Trophoblast cell (in vitro differentiated cells and primary cell): ENCODE measurements around the gene DNAJC4. TPM values are rescaled to one million over a fixed set of nuclear protein-coding genes. Genes with fewer than 3 reads are reported as not detected.
A peak's percentile ranks its signal among the peaks of the same experiment; 100 is the strongest.

Experiments
- DNase-seq, 2 donors: peaks; one replicate each; pipeline ENCODE4 v3.0.0-alpha.2; 2016
- H2AFZ ChIP-seq: 2 replicates; pipeline ENCODE4 v1.6.1; 2013; ENCODE audit warnings: low read length, moderate library complexity, mild to moderate bottlenecking; ENCODE audit not compliant: insufficient read depth, poor library complexity
- H2AK5ac ChIP-seq: 2 replicates; pipeline ENCODE4 v1.6.1; 2013; ENCODE audit warnings: mild to moderate bottlenecking, low read length
- H2BK120ac ChIP-seq: 2 replicates; pipeline ENCODE4 v1.6.1; 2013; ENCODE audit warnings: low read length, mild to moderate bottlenecking, moderate library complexity; ENCODE audit not compliant: insufficient read depth, poor library complexity
- H2BK12ac ChIP-seq: 2 replicates; pipeline ENCODE4 v1.6.1; 2013; ENCODE audit warnings: mild to moderate bottlenecking, low read length, moderate library complexity
- H2BK5ac ChIP-seq: 2 replicates; pipeline ENCODE4 v1.6.1; 2013; ENCODE audit warnings: low read length, low read depth, moderate library complexity, mild to moderate bottlenecking; ENCODE audit not compliant: poor library complexity
- H3K14ac ChIP-seq: 2 replicates; pipeline ENCODE4 v1.6.1; 2013; ENCODE audit warnings: mild to moderate bottlenecking, low read length
- H3K18ac ChIP-seq: 2 replicates; pipeline ENCODE4 v1.6.1; 2013; ENCODE audit warnings: mild to moderate bottlenecking, low read length
- H3K23ac ChIP-seq: 2 replicates; pipeline ENCODE4 v1.6.1; 2013; ENCODE audit warnings: low read length
- H3K27ac ChIP-seq: 2 replicates; pipeline ENCODE4 v1.5.1; 2013; ENCODE audit warnings: low read depth, mild to moderate bottlenecking, inconsistent platforms, low read length, moderate library complexity
- H3K27me3 ChIP-seq: 2 replicates; pipeline ENCODE4 v1.6.1; 2013; ENCODE audit warnings: inconsistent platforms, mild to moderate bottlenecking, low read length, moderate library complexity; ENCODE audit not compliant: insufficient read depth
- H3K36me3 ChIP-seq, 2 experiments: 1 replicate in 1 of 2; 2 replicates in 1 of 2; pipeline ENCODE4 v1.6.1; 2013; ENCODE audit warnings: low read length in 2 of 2, mild to moderate bottlenecking in 2 of 2, moderate library complexity in 1 of 2; ENCODE audit not compliant: insufficient read depth in 2 of 2, control insufficient read depth in 1 of 2
- H3K4ac ChIP-seq: 2 replicates; pipeline ENCODE4 v1.6.1; 2013; ENCODE audit warnings: low read depth, mild to moderate bottlenecking, low read length, moderate library complexity
- H3K4me1 ChIP-seq, 2 experiments: 1 replicate in 1 of 2; 2 replicates in 1 of 2; pipeline ENCODE4 v1.6.1; 2013; ENCODE audit warnings: low read length in 2 of 2, mild to moderate bottlenecking in 2 of 2, moderate library complexity in 1 of 2; ENCODE audit not compliant: insufficient read depth in 2 of 2, control insufficient read depth in 1 of 2
- H3K4me2 ChIP-seq: 2 replicates; pipeline ENCODE4 v1.6.1; 2013; ENCODE audit warnings: inconsistent platforms, mild to moderate bottlenecking, low read length, moderate library complexity
- H3K4me3 ChIP-seq: 2 replicates; pipeline ENCODE4 v1.5.1; 2013; ENCODE audit warnings: mild to moderate bottlenecking, low read depth, low read length, inconsistent platforms
- H3K79me1 ChIP-seq: one replicate; pipeline ENCODE4 v1.6.1; 2013; ENCODE audit warnings: low read length
- H3K79me2 ChIP-seq: 2 replicates; pipeline ENCODE4 v1.6.1; 2013; ENCODE audit warnings: low read length, mild to moderate bottlenecking; ENCODE audit not compliant: control insufficient read depth, insufficient read depth, poor library complexity
- H3K9ac ChIP-seq: 2 replicates; pipeline ENCODE4 v1.6.1; 2013; ENCODE audit warnings: mild to moderate bottlenecking, low read length
- H3K9me3 ChIP-seq: 2 replicates; pipeline ENCODE4 v1.6.1; 2013; ENCODE audit warnings: low read depth, mild to moderate bottlenecking, control low read depth, inconsistent platforms, low read length; ENCODE audit not compliant: insufficient read depth
- H4K12ac ChIP-seq: 2 replicates; pipeline ENCODE4 v1.6.1; 2013; ENCODE audit warnings: low read depth, mild to moderate bottlenecking, low read length, moderate library complexity
- H4K8ac ChIP-seq: 2 replicates; pipeline ENCODE4 v1.6.1; 2013; ENCODE audit warnings: low read depth, mild to moderate bottlenecking, low read length, moderate library complexity
- H4K91ac ChIP-seq: one replicate; pipeline ENCODE4 v1.6.1; 2013; ENCODE audit warnings: low read depth, mild to moderate bottlenecking, low read length, moderate library complexity
- WGBS: extraction: QIAGEN DNeasy Blood & Tissue Kit; methylation state at CpG from one replicate; pipeline ENCODE4 v1.1.7; 2013; ENCODE audit warnings: missing lambda C conversion rate; ENCODE audit not compliant: insufficient read length, insufficient coverage; ENCODE audit errors: extremely low coverage; 5-methylcytosine and 5-hydroxymethylcytosine counted together
- polyA plus RNA-seq: library from polyadenylated mRNA; stranded (reverse); fragments of 200-250 nt; gene quantifications from 2 replicates; pipeline ENCODE4 v1.2.3, GENCODE V29; 2013

DNAJC4 gene, protein sequence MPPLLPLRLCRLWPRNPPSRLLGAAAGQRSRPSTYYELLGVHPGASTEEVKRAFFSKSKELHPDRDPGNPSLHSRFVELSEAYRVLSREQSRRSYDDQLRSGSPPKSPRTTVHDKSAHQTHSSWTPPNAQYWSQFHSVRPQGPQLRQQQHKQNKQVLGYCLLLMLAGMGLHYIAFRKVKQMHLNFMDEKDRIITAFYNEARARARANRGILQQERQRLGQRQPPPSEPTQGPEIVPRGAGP
- 32.7 and 35.1 TPM in 2 replicates for polyA plus RNA-seq

DNA sequence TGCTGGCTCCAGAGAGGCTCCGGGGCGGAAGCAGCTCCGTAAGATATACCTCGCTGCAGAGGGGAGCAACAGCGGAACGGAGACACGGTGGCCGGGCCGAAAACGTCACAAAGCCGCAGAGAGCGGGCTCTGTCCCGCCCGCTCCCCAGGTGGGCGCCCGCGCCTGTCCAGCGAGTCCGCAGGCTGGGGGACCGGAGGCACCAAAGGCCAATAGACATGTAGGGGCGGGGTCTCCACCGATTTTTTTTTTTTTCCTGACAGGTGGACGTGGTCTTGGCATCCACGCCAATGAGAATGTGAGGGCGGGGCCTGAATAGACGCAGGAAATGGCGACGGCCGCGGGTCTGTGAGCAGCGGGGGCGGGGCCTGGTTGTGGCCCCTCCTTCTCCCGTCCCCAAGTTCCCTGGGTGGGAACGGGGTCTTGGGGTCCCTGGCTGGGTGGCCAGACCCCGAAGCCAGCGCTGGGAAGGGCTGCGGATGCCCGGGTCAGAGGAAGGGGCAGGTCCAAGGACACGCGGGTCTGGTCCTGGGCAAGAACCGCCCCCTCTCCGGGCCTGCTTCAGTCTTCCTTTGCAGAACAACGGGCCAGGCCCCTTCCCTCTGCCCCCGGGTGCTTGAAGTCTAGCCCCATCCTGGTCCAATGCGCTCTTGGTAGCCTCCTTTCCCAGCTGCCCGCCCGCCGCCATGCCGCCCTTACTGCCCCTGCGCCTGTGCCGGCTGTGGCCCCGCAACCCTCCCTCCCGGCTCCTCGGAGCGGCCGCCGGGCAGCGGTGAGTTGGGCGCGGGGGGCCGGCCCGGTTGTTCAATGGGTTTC is at the start of gene DNAJC4:
TSS of gene DNAJC4 (plus strand) at position 378 of the 814 bp plus-strand sequence. CDS start at position 685, 307 bp downstream.
- peaks cover 23% of the 10 kb centered on the region for H3K79me1 ChIP-seq
- H4K91ac ChIP-seq, result peak within 1 kb of the TSS; percentile 72
- no peak within 1 kb of the TSS for H2BK12ac ChIP-seq
- H2BK120ac ChIP-seq, result peak within 1 kb of the TSS; percentile 74
- H3K4ac ChIP-seq, result peak within 1 kb of the TSS; percentile 28
- peak within 1 kb of the TSS; percentile 65 for H2AFZ ChIP-seq
- peak; percentile 90 to 93 for DNase-seq
- peak within 1 kb of the TSS; percentile 94 for H3K4me2 ChIP-seq
- no peaks in the 10 kb centered on the region for H3K27me3 ChIP-seq
- peak within 1 kb of the TSS; percentile 88 for H3K4me3 ChIP-seq
- H3K18ac ChIP-seq, result peak within 1 kb of the TSS; percentile 50
- whole genome bisulfite sequencing, result no CpG with 5 or more reads among the region's 62 CpGs
- H3K4me1 ChIP-seq, result peaks cover 15 to 16% of the 10 kb centered on the region in 2 experiments
- H3K9ac ChIP-seq, result peak within 1 kb of the TSS; percentile 87
- H2BK5ac ChIP-seq, result peak within 1 kb of the TSS; percentile 65
- peaks cover 0 to 2% of the 10 kb centered on the region in 2 experiments for H3K36me3 ChIP-seq
- H3K23ac ChIP-seq, result no peak within 1 kb of the TSS
- peak within 1 kb of the TSS; percentile 68 for H3K27ac ChIP-seq
- no peaks in the 10 kb centered on the region for H3K9me3 ChIP-seq
- peaks cover 20% of the 10 kb centered on the region for H3K79me2 ChIP-seq
- peak within 1 kb of the TSS; percentile 89 for H4K12ac ChIP-seq
- peak within 1 kb of the TSS; percentile 87 for H3K14ac ChIP-seq
- H2AK5ac ChIP-seq, result peak within 1 kb of the TSS; percentile 55
- peak within 1 kb of the TSS; percentile 91 for H4K8ac ChIP-seq

DNA sequence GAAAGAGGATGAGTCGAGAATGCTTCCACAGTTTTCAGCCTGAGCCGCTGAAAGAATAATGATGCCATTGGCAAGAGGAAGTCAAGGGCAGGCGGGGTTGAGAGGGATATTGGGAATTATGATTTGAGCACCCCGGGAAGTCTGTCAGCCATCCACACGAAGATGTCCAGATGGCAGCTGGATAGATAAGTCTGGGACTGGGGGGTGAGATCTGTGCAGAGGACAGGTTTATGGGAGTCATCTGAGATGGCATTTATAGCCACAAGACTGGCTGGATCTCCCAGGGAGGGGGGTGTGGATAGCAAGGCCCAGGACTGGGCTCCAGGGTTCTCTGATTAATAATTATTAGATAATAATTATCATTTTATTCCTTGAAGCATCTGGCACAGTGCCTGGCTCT is 49.5 kb upstream of the DNAJC4 start:
- Histone ChIP-seq H3K79me1 (peaks cover 9% of the 10 kb centered on the region), H3K36me3 (no peaks in the 10 kb centered on the region), H2BK120ac (no peak overlapping the region), H3K4me2 (no peak overlapping the region), H2AFZ (no peak overlapping the region), H4K8ac (no peak overlapping the region), H2BK5ac (no peak overlapping the region), H3K9ac (no peak overlapping the region), H4K91ac (no peak overlapping the region), H3K4me3 (no peak overlapping the region), H3K4me1 (peaks cover 0 to 2% of the 10 kb centered on the region in 2 experiments), H3K23ac (no peak overlapping the region), H3K27me3 (no peaks in the 10 kb centered on the region), H4K12ac (no peak overlapping the region), H3K18ac (no peak overlapping the region), H3K4ac (no peak overlapping the region), H3K14ac (no peak overlapping the region), H2BK12ac (no peak overlapping the region), H3K27ac (no peak overlapping the region), H3K9me3 (peaks cover 4% of the 10 kb centered on the region), H3K79me2 (peaks cover 6% of the 10 kb centered on the region), H2AK5ac (no peak overlapping the region)
- no peak for DNase-seq
- WGBS, result no CpG with 5 or more reads among the region's 5 CpGs

DNA sequence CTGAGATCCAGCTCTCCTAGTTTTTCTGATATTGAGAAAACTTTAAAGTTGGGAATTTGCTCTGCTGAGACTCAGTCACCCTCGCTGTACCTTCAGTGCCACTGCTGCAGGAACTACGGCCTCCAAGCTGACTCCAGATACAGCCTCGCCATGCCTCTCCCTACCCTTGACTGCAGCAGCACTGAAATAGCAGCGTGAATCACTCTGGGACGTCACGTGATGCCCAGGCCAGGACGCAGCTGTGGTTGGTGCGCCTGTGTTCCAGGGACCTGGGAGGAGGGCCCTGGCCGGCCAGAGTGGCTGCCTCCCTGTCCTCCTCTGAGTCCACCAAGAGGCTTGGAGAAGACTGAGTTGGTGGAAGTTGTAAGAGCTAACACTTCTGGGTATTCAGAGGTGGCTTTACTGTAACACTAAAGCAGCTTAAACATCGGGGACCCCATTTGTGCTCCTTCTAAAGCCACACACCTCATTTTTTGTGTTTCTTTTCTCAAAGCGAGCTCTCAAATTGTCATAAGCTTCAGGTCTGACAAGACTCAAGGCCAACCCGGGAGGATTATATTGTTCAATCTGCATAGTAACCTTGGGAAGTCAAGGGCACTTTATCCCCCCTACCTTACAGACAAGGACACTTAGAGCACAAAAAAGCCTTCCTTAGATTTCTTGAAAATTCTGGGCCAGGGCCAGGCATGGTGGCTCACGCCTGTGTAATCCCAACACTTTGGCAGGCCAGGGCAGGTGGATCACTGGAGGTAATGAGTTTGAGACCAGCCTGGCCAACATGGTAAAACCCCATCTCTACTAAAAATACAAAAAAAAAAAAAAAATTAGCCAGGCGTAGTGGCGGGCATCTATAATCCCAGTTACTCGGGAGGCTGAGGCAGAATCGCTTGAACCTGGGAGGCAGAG is 48.6 kb upstream of the DNAJC4 start:
- peak overlapping the region; percentile 17 for H3K4me2 ChIP-seq
- no peak overlapping the region for H3K4ac ChIP-seq
- peak; percentile 83 to 88 for DNase-seq
- H3K14ac ChIP-seq, result no peak overlapping the region
- peaks cover 9% of the 10 kb centered on the region for H3K79me2 ChIP-seq
- H2AFZ ChIP-seq, result no peak overlapping the region
- no peak overlapping the region for H3K23ac ChIP-seq
- H2BK5ac ChIP-seq, result no peak overlapping the region
- no peak overlapping the region for H2BK120ac ChIP-seq
- no CpG with 5 or more reads among the region's 17 CpGs for WGBS
- H2AK5ac ChIP-seq, result no peak overlapping the region
- H3K27ac ChIP-seq, result no peak overlapping the region
- H3K18ac ChIP-seq, result no peak overlapping the region
- H4K12ac ChIP-seq, result no peak overlapping the region
- peaks cover 0 to 2% of the 10 kb centered on the region in 2 experiments for H3K4me1 ChIP-seq
- no peaks in the 10 kb centered on the region for H3K27me3 ChIP-seq
- peaks cover 3% of the 10 kb centered on the region for H3K9me3 ChIP-seq
- H3K4me3 ChIP-seq, result no peak overlapping the region
- no peak overlapping the region for H2BK12ac ChIP-seq
- H3K36me3 ChIP-seq, result no peaks in the 10 kb centered on the region
- no peak overlapping the region for H4K91ac ChIP-seq
- H3K79me1 ChIP-seq, result peaks cover 10% of the 10 kb centered on the region
- peak overlapping the region; percentile 68 for H4K8ac ChIP-seq
- H3K9ac ChIP-seq, result no peak overlapping the region

DNA sequence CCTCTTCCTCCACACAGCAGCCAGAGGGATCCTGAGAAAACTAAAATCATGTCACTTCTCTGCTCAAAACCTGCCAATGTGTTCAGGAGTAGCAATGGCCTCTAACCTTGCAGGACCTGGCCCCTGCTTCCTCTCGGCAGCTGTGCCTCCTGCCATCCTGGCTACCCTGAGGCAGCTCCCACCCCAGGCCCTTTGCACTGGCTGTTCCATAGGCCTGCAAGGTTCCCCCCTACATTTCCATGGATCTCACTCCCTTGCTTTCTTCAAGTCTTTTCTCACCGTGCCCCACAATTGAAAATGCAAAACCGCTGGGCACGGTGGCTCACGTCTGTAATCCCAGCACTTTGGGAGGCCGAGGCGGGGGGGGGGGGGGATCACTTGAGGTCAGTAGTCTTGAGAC is 46.5 kb upstream of the DNAJC4 start:
- peaks cover 10% of the 10 kb centered on the region for H3K79me1 ChIP-seq
- peaks cover 16% of the 10 kb centered on the region for H3K79me2 ChIP-seq
- no peak overlapping the region for H4K91ac ChIP-seq
- no peak overlapping the region for H4K8ac ChIP-seq
- DNase-seq, result no peak
- H3K23ac ChIP-seq, result no peak overlapping the region
- H3K36me3 ChIP-seq, result peaks cover 0 to 4% of the 10 kb centered on the region in 2 experiments
- no peak overlapping the region for H4K12ac ChIP-seq
- peaks cover 0 to 5% of the 10 kb centered on the region in 2 experiments for H3K4me1 ChIP-seq
- H3K9me3 ChIP-seq, result peaks cover 2% of the 10 kb centered on the region
- no peak overlapping the region for H3K4me2 ChIP-seq
- H2BK12ac ChIP-seq, result no peak overlapping the region
- no peak overlapping the region for H2AFZ ChIP-seq
- H3K4ac ChIP-seq, result no peak overlapping the region
- no peak overlapping the region for H2BK120ac ChIP-seq
- H3K27me3 ChIP-seq, result no peaks in the 10 kb centered on the region
- no peak overlapping the region for H3K4me3 ChIP-seq
- H3K14ac ChIP-seq, result no peak overlapping the region
- H2BK5ac ChIP-seq, result no peak overlapping the region
- no peak overlapping the region for H2AK5ac ChIP-seq
- no peak overlapping the region for H3K27ac ChIP-seq
- peak overlapping the region; percentile 55 for H3K18ac ChIP-seq
- no peak overlapping the region for H3K9ac ChIP-seq
- no CpG with 5 or more reads among the region's 7 CpGs for WGBS
